GM06990 (cell line): ENCODE measurements around the gene B3GNT4.

ENCODE experiments used
- DNase-seq: peaks from one replicate; pipeline ENCODE4 v3.0.0-alpha.2; 2011; ENCODE audit not compliant: insufficient read length; ENCODE audit errors: extremely low read depth
- H3K27me3 ChIP-seq: replicated peaks from 2 replicates; pipeline ENCODE4 v1.6.0; 2011; ENCODE audit warnings: low read length; ENCODE audit not compliant: control insufficient read depth, insufficient read depth
- H3K36me3 ChIP-seq: 2 replicates; pipeline ENCODE4 v1.5.1; 2011; ENCODE audit warnings: low read length; ENCODE audit not compliant: control insufficient read depth, insufficient read depth
- H3K4me3 ChIP-seq: replicated peaks from 2 replicates; pipeline ENCODE4 v1.5.1; 2011; ENCODE audit warnings: low read depth, mild to moderate bottlenecking, control low read depth, low read length
- CTCF ChIP-seq: IDR thresholded peaks from 2 replicates; pipeline ENCODE4 v1.5.1; 2011; ENCODE audit warnings: low read length, control low read depth, mild to moderate bottlenecking, inconsistent platforms; ENCODE audit not compliant: insufficient read depth, poor library complexity, severe bottlenecking

Gene B3GNT4

GRCh38 chr12:122190842-122191668 lies 12.5 kb upstream of the B3GNT4 start:
- peak; percentile 43 for DNase-seq
- no peak overlapping the region for H3K4me3 ChIP-seq
- H3K27me3 ChIP-seq = no peaks in the 10 kb centered on the region

GRCh38 chr12:122192441-122192840 lies 11.1 kb upstream of the B3GNT4 start:
- Histone ChIP-seq H3K36me3 (no peaks in the 10 kb centered on the region), H3K4me3 (no peak overlapping the region), H3K27me3 (no peaks in the 10 kb centered on the region)
- no peak for DNase-seq
- no peak for TF ChIP-seq CTCF

More at GRCh38 chr12:122190842-122191668, 12.5 kb upstream of the B3GNT4 start:
- no peaks in the 10 kb centered on the region for H3K36me3 ChIP-seq
- TF ChIP-seq CTCF = peak; percentile 92

GRCh38 chr12:122194804-122195203 lies 8.7 kb upstream of the B3GNT4 start:
- Histone ChIP-seq H3K36me3 (no peaks in the 10 kb centered on the region), H3K27me3 (peaks cover under 1% of the 10 kb centered on the region; the same call in 1 of the 2 replicates), H3K4me3 (no peak overlapping the region)
- no peak for DNase-seq
- TF ChIP-seq CTCF = no peak

- no peak for TF ChIP-seq CTCF
- no peaks in the 10 kb centered on the region for H3K36me3 ChIP-seq
- DNase-seq = no peak
- peaks cover 2% of the 10 kb centered on the region; the same call in 1 of the 2 replicates for H3K27me3 ChIP-seq
- no peak overlapping the region for H3K4me3 ChIP-seq
Measured at GRCh38 chr12:122195405-122195804, 8.1 kb upstream of the B3GNT4 start.

- H3K4me3 ChIP-seq = no peak overlapping the region
- no peak for DNase-seq
- TF ChIP-seq CTCF = no peak
- H3K36me3 ChIP-seq = no peaks in the 10 kb centered on the region
- peaks cover 2% of the 10 kb centered on the region; the same call in 1 of the 2 replicates for H3K27me3 ChIP-seq
Measured at GRCh38 chr12:122197612-122197966, 5.9 kb upstream of the B3GNT4 start.
